Kidney (tissue), 14 donors: ENCODE measurements around the gene SNRPD3. TPM values are rescaled to one million over a fixed set of nuclear protein-coding genes. Genes with fewer than 3 reads are reported as not detected.
A peak's percentile ranks its signal among the peaks of the same experiment; 100 is the strongest.

Experiments
- DNase-seq, 5 donors: peaks; one replicate each; pipeline ENCODE4 v3.0.0-alpha.2; 2013 to 2020
- FAIRE-seq: peaks from 2 replicates; lab custom pipeline; 2012; peaks lifted over from hg19 to GRCh38; lab: Jason Lieb, UNC
- H3K27ac ChIP-seq, 2 donors: one replicate each; pipeline ENCODE4 v1.7.0; 2013; ENCODE audit warnings: low read depth in 2 of 2, low read length in 2 of 2, inconsistent platforms in 1 of 2
- H3K27me3 ChIP-seq: one replicate; pipeline ENCODE4 v1.7.1; 2013; ENCODE audit warnings: low read length, inconsistent platforms; ENCODE audit not compliant: control insufficient read depth, insufficient read depth
- H3K36me3 ChIP-seq, 3 donors: one replicate each; pipeline versions ENCODE4 v1.7.0 to v1.7.1; 2013; ENCODE audit warnings: low read length in 3 of 3, control low read depth in 1 of 3, inconsistent platforms in 1 of 3; ENCODE audit not compliant: insufficient read depth in 3 of 3, control insufficient read depth in 2 of 3
- H3K4me1 ChIP-seq, 3 donors: one replicate each; pipeline versions ENCODE4 v1.7.0 to v1.7.1; 2013; ENCODE audit warnings: low read length in 3 of 3, inconsistent platforms in 1 of 3, low read depth in 1 of 3; ENCODE audit not compliant: control insufficient read depth in 2 of 3, insufficient read depth in 2 of 3
- H3K4me3 ChIP-seq, 3 donors: one replicate each; pipeline versions ENCODE4 v1.7.0 to v1.8.1; 2013; ENCODE audit warnings: low read length in 3 of 3, control low read depth in 1 of 3, inconsistent platforms in 1 of 3
- H3K9ac ChIP-seq, 3 donors: one replicate each; pipeline versions ENCODE4 v1.7.0 to v1.7.1; 2013; ENCODE audit warnings: low read length in 3 of 3, control low read depth in 1 of 3, inconsistent platforms in 1 of 3
- H3K9me3 ChIP-seq, 3 donors: one replicate each; pipeline versions ENCODE4 v1.7.0 to v1.7.1; 2013; ENCODE audit warnings: low read length in 3 of 3, control low read depth in 1 of 3, inconsistent platforms in 1 of 3; ENCODE audit not compliant: control insufficient read depth in 2 of 3, insufficient read depth in 1 of 3
- CTCF ChIP-seq: IDR thresholded peaks from 3 replicates; pipeline ENCODE4 v1.5.1; 2012; ENCODE audit warnings: mild to moderate bottlenecking, moderate library complexity, borderline replicate concordance; ENCODE audit not compliant: insufficient read depth; ENCODE audit errors: extremely low read depth
- intact Hi-C: fragments of 100-400 bp; cut with DNase I; formaldehyde crosslinking; loops from one replicate; pipeline ENCODE4 v1.11.1; 2022
- polyA plus RNA-seq: library from polyadenylated mRNA; stranded (reverse); fragments of 350-450 nt; fragmentation: Illumina TruSeq; extraction: RNeasy Lipid Tissue Mini Kit (QIAGEN cat#74804); gene quantifications from one replicate; pipeline ENCODE4 v1.2.3, GENCODE V29; 2014; ENCODE audit warnings: low read depth, low replicate concordance; ENCODE audit not compliant: insufficient read depth
- total RNA-seq: library from RNA; stranded (reverse); fragmentation: NEBNext Ultra II Directional; extraction: Animal tissue kit (Norgen Biotek cat#: 25700); gene quantifications from one replicate; pipeline ENCODE4 v1.2.1, GENCODE V29; 2021
- donor health status: control.
- donor health status: control.
- donor health status: control.
- donor health status: control.
- donor health status: control.
- donor health status: DM: yes; HTN: yes; CAD: no.
- donor health status: Normal renal cell carcinoma (clear cell type).

Gene SNRPD3
- total and polyA plus RNA-seq, 2 donors from 2014 or later: 73.7 to 136 TPM

GRCh38 chr22:24563246-24563645 lies 7.4 kb downstream of the SNRPD3 start:
- intact Hi-C loops: no loop called here
- no peak overlapping the region for H3K27ac ChIP-seq
- no peak for FAIRE-seq

GRCh38 chr22:24564376-24565058 lies 8.7 kb downstream of the SNRPD3 start:
- intact Hi-C loops: no loop called here
- Histone ChIP-seq H3K9me3 (no peaks in the 10 kb centered on the region), H3K4me1 (peaks cover 0 to 27% (median 19%) of the 10 kb centered on the region in 3 donors), H3K27ac (peak overlapping the region in 1 of 2 donors; percentile 1), H3K36me3 (peaks cover 9 to 13% (median 13%) of the 10 kb centered on the region in 3 donors), H3K27me3 (no peaks in the 10 kb centered on the region), H3K9ac (no peak overlapping the region), H3K4me3 (no peak overlapping the region)
- FAIRE-seq: no peak
- no peak for TF ChIP-seq CTCF
- DNase-seq: no peak

More at GRCh38 chr22:24563246-24563645, 7.4 kb downstream of the SNRPD3 start:
- Histone ChIP-seq H3K4me1 (peaks cover 0 to 27% (median 19%) of the 10 kb centered on the region in 3 donors), H3K9me3 (no peaks in the 10 kb centered on the region), H3K9ac (no peak overlapping the region), H3K4me3 (no peak overlapping the region), H3K36me3 (peaks cover 6 to 18% (median 16%) of the 10 kb centered on the region in 3 donors), H3K27me3 (no peaks in the 10 kb centered on the region)
- no peak for TF ChIP-seq CTCF
- DNase-seq: no peak

- FAIRE-seq: no peak
- TF ChIP-seq CTCF: no peak
- Histone ChIP-seq H3K4me1 (peaks cover 0 to 27% (median 19%) of the 10 kb centered on the region in 3 donors), H3K36me3 (peaks cover 9 to 17% (median 13%) of the 10 kb centered on the region in 3 donors), H3K9me3 (no peaks in the 10 kb centered on the region), H3K27me3 (no peaks in the 10 kb centered on the region), H3K27ac (no peak overlapping the region), H3K4me3 (no peak overlapping the region), H3K9ac (no peak overlapping the region)
- no peak for DNase-seq
- intact Hi-C loops: no loop called here
Measured at GRCh38 chr22:24565077-24565476, 9.3 kb downstream of the SNRPD3 start.
